ENCODE results near the gene BSG. TPM values are rescaled to one million over a fixed set of nuclear protein-coding genes. Genes with fewer than 3 reads are reported as not detected.

The BSG gene
- total and polyA plus RNA-seq, 9 of the 15 experiments (the other 6 are each of a cell fraction or from before 2014, with no cell fraction given) = 4.6 to 495 (median 187) TPM

DNA sequence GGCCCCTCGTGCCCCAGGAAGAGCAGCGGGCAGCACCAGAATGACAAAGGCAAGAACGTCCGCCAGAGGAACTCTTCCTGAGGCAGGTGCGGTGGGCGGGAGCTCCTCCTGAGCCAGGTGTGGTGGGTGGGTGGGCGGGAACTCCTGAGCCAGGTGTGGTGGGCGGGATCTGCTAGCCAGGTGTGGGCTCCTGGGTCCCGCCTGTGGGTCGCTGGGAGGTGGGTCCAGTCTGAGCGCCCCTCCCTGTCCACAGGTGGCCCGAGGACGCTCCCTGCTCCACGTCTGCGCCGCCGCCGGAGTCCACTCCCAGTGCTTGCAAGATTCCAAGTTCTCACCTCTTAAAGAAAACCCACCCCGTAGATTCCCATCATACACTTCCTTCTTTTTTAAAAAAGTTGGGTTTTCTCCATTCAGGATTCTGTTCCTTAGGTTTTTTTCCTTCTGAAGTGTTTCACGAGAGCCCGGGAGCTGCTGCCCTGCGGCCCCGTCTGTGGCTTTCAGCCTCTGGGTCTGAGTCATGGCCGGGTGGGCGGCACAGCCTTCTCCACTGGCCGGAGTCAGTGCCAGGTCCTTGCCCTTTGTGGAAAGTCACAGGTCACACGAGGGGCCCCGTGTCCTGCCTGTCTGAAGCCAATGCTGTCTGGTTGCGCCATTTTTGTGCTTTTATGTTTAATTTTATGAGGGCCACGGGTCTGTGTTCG is 10.3 kb downstream of the BSG start:
- Histone ChIP-seq H3K9me1 (ENCODE audit: control insufficient read depth, insufficient read depth, low read length) (no peaks in the 10 kb centered on the region), H2AFZ (ENCODE audit: low read depth, low read length) (no peak overlapping the region), H3K27ac (ENCODE audit: extremely low read depth, low read depth, low read length) (no peak overlapping the region), H3K4me3 (no peak overlapping the region), H3K27me3 (ENCODE audit: control insufficient read depth in 2 of 2, insufficient read depth in 2 of 2, low read length in 2 of 2) (no peaks in the 10 kb centered on the region), H3K9ac (ENCODE audit: insufficient read depth in 1 of 2, low read depth in 2 of 2, low read length in 2 of 2) (no peak overlapping the region), H3K9me3 (replicated peaks; ENCODE audit: control insufficient read depth, insufficient read depth, low read depth, low read length) (no peaks in the 10 kb centered on the region), H3K4me1 (replicated peaks in 1 of 2; ENCODE audit: control insufficient read depth in 2 of 2, insufficient read depth in 2 of 2, low read length in 2 of 2) (peaks cover 0 to 87% of the 10 kb centered on the region in 2 experiments; a peak in 2 of 5 replicates), H4K20me1 (replicated peaks; ENCODE audit: control insufficient read depth, insufficient read depth, low read length) (peaks cover 43% of the 10 kb centered on the region), H3K36me3 (ENCODE audit: control insufficient read depth, insufficient read depth, low read length) (peaks cover 55% of the 10 kb centered on the region; the same call in 1 of the 3 replicates), H3K4me2 (ENCODE audit: insufficient read depth, low read length) (no peak overlapping the region), H3K79me2 (ENCODE audit: control insufficient read depth, insufficient read depth, low read length) (peaks cover 29% of the 10 kb centered on the region)
- BruUV-seq (replicated peaks) = TSS peak; percentile 94
- ATAC-seq (no peak), FAIRE-seq (no peak), DNase-seq (ENCODE audit: extremely low read depth in 1 of 4, low spot score in 3 of 4) (peak in 1 of 4 experiments; percentile 15)
- intact Hi-C loops (cut with micrococcal nuclease) (loop anchor here (10.0 kb wide), 2 partner anchors 48 to 152 kb away; partner anchors contain the start of gene CDC34), in situ Hi-C loops (cut with MboI) (no loop called here)
- TF ChIP-seq, protein P1, sequence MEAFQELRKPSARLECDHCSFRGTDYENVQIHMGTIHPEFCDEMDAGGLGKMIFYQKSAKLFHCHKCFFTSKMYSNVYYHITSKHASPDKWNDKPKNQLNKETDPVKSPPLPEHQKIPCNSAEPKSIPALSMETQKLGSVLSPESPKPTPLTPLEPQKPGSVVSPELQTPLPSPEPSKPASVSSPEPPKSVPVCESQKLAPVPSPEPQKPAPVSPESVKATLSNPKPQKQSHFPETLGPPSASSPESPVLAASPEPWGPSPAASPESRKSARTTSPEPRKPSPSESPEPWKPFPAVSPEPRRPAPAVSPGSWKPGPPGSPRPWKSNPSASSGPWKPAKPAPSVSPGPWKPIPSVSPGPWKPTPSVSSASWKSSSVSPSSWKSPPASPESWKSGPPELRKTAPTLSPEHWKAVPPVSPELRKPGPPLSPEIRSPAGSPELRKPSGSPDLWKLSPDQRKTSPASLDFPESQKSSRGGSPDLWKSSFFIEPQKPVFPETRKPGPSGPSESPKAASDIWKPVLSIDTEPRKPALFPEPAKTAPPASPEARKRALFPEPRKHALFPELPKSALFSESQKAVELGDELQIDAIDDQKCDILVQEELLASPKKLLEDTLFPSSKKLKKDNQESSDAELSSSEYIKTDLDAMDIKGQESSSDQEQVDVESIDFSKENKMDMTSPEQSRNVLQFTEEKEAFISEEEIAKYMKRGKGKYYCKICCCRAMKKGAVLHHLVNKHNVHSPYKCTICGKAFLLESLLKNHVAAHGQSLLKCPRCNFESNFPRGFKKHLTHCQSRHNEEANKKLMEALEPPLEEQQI (IDR thresholded peaks at IDR 0.05) = no peak
- TF ChIP-seq, protein P2, sequence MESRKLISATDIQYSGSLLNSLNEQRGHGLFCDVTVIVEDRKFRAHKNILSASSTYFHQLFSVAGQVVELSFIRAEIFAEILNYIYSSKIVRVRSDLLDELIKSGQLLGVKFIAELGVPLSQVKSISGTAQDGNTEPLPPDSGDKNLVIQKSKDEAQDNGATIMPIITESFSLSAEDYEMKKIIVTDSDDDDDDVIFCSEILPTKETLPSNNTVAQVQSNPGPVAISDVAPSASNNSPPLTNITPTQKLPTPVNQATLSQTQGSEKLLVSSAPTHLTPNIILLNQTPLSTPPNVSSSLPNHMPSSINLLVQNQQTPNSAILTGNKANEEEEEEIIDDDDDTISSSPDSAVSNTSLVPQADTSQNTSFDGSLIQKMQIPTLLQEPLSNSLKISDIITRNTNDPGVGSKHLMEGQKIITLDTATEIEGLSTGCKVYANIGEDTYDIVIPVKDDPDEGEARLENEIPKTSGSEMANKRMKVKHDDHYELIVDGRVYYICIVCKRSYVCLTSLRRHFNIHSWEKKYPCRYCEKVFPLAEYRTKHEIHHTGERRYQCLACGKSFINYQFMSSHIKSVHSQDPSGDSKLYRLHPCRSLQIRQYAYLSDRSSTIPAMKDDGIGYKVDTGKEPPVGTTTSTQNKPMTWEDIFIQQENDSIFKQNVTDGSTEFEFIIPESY (CRISPR knock-in tag; IDR thresholded peaks at IDR 0.05) = 0 out of 2 replicates have a peak, but pooled peaks have one; percentile 14
- TF ChIP-seq EGR1 (conservative IDR thresholded peaks at IDR 0.05) = 0 out of 2 replicates have a peak, but pooled peaks have one; percentile 22
- ChIA-PET POLR2A (interaction anchor here (0.6 to 1.2 kb wide), 3 partner anchors 26 to 254 kb away, joined by 3 to 7 read pairs (median 3); no protein-coding TSS in a partner anchor), CTCF (ENCODE audit: low intra/inter-chr PET ratio) (no interaction called here)
- WGBS (ENCODE audit: insufficient coverage, low coverage, missing lambda C conversion rate) = 85% methylated on average over 16 of the region's 31 CpGs
